K562 (cell line): ENCODE measurements around the gene CCDC178.

ENCODE experiments used
- CBX1 ChIP-seq: sonication (generic); IDR thresholded peaks from 2 replicates; pipeline ENCODE4 v1.6.1; 2016; ENCODE audit warnings: antibody characterized with exemption, low read depth, mild to moderate bottlenecking
- GABPB1 ChIP-seq: sonication (generic); formaldehyde crosslinking; IDR thresholded peaks from 2 replicates; pipeline ENCODE4 v1.8.0; 2022; ENCODE audit warnings: mild to moderate bottlenecking, missing genetic modification reagents
- GABPB2 ChIP-seq: fragments of 250-450 bp; sonication (Bioruptor Pico); conservative IDR thresholded peaks from 2 replicates; pipeline ENCODE4 v1.5.1; 2021; ENCODE audit warnings: mild to moderate bottlenecking
- KDM2B ChIP-seq: fragments of 250-450 bp; sonication (Bioruptor Pico); IDR thresholded peaks from 2 replicates; pipeline ENCODE4 v1.8.0; 2021; ENCODE audit warnings: mild to moderate bottlenecking, moderate library complexity
- SMC3 ChIP-seq: conservative IDR thresholded peaks from 2 replicates; pipeline ENCODE4 v1.6.1; 2011; ENCODE audit warnings: low read depth, low read length, improper control_type of control experiment; ENCODE audit not compliant: insufficient read depth
- TAF15 ChIP-seq: fragments of 200-400 bp; formaldehyde crosslinking; IDR thresholded peaks from 2 replicates; pipeline ENCODE4 v1.6.1; 2017; ENCODE audit warnings: mild to moderate bottlenecking, low read depth, low read length, moderate library complexity
- ZNF197 ChIP-seq: fragments of 200-800 bp; sonication (Bioruptor generic); IDR thresholded peaks from 2 replicates; pipeline ENCODE4 v1.6.1; 2016; ENCODE audit warnings: low read depth, missing genetic modification characterization, missing compliant biosample characterization
- TF ChIP-seq, protein P1 (sequence below), 3 experiments: IDR thresholded peaks in 2 of 3; conservative IDR thresholded peaks in 1 of 3; 2 replicates each; pipeline ENCODE4 v1.5.1; 2011 to 2012; ENCODE audit warnings: low read length in 3 of 3, mild to moderate bottlenecking in 3 of 3, control low read depth in 2 of 3, improper control_type of control experiment in 1 of 3, inconsistent platforms in 1 of 3, low read depth in 1 of 3, mixed read lengths in 1 of 3, moderate library complexity in 1 of 3; ENCODE audit not compliant: insufficient read depth in 2 of 3
- TF ChIP-seq, protein P2 (sequence below), 2 experiments: fragments of 450-650 bp; formaldehyde crosslinking in 1 of 2; IDR thresholded peaks; 2 replicates each; pipeline versions ENCODE4 v1.4.0 to v1.6.1; 2014 to 2020; ENCODE audit warnings: mild to moderate bottlenecking in 2 of 2, borderline replicate concordance in 1 of 2, low read depth in 1 of 2
- TF ChIP-seq, protein P3 (sequence below), 2 experiments: fragments of 450-650 bp in 1 of 2; IDR thresholded peaks; 2 replicates each; pipeline ENCODE4 v1.6.1; 2011 to 2017; ENCODE audit warnings: low read depth in 2 of 2, antibody characterized with exemption in 1 of 2, borderline replicate concordance in 1 of 2, low read length in 1 of 2, mild to moderate bottlenecking in 1 of 2, mixed read lengths in 1 of 2; ENCODE audit not compliant: control insufficient read depth in 1 of 2
- TF ChIP-seq, protein P4 (sequence below): fragments of 450-650 bp; IDR thresholded peaks from 2 replicates; pipeline ENCODE4 v1.7.1; 2018; ENCODE audit warnings: mild to moderate bottlenecking, low read depth; ENCODE audit not compliant: partially characterized antibody
- TF ChIP-seq, protein P5 (sequence below), 2 experiments: IDR thresholded peaks; 2 replicates each; pipeline ENCODE4 v1.6.1; 2012; ENCODE audit warnings: improper control_type of control experiment in 2 of 2, low read depth in 2 of 2, low read length in 2 of 2, borderline replicate concordance in 1 of 2

DNA sequence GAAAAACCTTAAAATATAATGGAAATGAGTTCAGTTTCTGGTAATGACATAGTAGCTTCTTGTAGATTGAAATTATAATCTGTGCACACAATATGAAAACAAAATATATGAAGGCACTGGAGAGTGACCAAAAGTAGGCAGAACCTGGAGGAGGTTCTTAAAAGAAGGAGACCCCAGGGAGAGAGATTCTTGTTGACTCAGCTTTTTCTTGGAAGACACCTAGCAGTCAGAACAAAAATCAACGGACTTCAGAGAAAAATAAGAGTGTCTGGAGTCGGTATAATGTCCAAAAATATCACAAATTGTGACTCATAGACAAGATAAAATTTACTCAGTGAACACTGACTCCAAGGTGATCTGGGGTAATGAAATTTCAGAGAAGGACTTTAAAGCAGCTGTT lies 286.5 kb downstream of the CCDC178 start:
- no peak for TF ChIP-seq CBX1
- TF ChIP-seq, protein P1, sequence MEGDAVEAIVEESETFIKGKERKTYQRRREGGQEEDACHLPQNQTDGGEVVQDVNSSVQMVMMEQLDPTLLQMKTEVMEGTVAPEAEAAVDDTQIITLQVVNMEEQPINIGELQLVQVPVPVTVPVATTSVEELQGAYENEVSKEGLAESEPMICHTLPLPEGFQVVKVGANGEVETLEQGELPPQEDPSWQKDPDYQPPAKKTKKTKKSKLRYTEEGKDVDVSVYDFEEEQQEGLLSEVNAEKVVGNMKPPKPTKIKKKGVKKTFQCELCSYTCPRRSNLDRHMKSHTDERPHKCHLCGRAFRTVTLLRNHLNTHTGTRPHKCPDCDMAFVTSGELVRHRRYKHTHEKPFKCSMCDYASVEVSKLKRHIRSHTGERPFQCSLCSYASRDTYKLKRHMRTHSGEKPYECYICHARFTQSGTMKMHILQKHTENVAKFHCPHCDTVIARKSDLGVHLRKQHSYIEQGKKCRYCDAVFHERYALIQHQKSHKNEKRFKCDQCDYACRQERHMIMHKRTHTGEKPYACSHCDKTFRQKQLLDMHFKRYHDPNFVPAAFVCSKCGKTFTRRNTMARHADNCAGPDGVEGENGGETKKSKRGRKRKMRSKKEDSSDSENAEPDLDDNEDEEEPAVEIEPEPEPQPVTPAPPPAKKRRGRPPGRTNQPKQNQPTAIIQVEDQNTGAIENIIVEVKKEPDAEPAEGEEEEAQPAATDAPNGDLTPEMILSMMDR (IDR thresholded peaks at IDR 0.05 in 2 of 3, conservative IDR thresholded peaks at IDR 0.05 in 1 of 3; ENCODE audit: insufficient read depth in 2 of 3, low read depth in 1 of 3, low read length in 3 of 3), result no peak
- TF ChIP-seq, protein P2, sequence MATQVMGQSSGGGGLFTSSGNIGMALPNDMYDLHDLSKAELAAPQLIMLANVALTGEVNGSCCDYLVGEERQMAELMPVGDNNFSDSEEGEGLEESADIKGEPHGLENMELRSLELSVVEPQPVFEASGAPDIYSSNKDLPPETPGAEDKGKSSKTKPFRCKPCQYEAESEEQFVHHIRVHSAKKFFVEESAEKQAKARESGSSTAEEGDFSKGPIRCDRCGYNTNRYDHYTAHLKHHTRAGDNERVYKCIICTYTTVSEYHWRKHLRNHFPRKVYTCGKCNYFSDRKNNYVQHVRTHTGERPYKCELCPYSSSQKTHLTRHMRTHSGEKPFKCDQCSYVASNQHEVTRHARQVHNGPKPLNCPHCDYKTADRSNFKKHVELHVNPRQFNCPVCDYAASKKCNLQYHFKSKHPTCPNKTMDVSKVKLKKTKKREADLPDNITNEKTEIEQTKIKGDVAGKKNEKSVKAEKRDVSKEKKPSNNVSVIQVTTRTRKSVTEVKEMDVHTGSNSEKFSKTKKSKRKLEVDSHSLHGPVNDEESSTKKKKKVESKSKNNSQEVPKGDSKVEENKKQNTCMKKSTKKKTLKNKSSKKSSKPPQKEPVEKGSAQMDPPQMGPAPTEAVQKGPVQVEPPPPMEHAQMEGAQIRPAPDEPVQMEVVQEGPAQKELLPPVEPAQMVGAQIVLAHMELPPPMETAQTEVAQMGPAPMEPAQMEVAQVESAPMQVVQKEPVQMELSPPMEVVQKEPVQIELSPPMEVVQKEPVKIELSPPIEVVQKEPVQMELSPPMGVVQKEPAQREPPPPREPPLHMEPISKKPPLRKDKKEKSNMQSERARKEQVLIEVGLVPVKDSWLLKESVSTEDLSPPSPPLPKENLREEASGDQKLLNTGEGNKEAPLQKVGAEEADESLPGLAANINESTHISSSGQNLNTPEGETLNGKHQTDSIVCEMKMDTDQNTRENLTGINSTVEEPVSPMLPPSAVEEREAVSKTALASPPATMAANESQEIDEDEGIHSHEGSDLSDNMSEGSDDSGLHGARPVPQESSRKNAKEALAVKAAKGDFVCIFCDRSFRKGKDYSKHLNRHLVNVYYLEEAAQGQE (IDR thresholded peaks at IDR 0.05; ENCODE audit: borderline replicate concordance), result no peak
- TF ChIP-seq, protein P2 (CRISPR knock-in tag; IDR thresholded peaks at IDR 0.05; ENCODE audit: low read depth), result no peak
- TF ChIP-seq KDM2B, result no peak
- TF ChIP-seq, protein P3, sequence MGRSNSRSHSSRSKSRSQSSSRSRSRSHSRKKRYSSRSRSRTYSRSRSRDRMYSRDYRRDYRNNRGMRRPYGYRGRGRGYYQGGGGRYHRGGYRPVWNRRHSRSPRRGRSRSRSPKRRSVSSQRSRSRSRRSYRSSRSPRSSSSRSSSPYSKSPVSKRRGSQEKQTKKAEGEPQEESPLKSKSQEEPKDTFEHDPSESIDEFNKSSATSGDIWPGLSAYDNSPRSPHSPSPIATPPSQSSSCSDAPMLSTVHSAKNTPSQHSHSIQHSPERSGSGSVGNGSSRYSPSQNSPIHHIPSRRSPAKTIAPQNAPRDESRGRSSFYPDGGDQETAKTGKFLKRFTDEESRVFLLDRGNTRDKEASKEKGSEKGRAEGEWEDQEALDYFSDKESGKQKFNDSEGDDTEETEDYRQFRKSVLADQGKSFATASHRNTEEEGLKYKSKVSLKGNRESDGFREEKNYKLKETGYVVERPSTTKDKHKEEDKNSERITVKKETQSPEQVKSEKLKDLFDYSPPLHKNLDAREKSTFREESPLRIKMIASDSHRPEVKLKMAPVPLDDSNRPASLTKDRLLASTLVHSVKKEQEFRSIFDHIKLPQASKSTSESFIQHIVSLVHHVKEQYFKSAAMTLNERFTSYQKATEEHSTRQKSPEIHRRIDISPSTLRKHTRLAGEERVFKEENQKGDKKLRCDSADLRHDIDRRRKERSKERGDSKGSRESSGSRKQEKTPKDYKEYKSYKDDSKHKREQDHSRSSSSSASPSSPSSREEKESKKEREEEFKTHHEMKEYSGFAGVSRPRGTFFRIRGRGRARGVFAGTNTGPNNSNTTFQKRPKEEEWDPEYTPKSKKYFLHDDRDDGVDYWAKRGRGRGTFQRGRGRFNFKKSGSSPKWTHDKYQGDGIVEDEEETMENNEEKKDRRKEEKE (IDR thresholded peaks at IDR 0.05; ENCODE audit: borderline replicate concordance in 1 of 2, control insufficient read depth in 1 of 2, low read depth in 2 of 2, low read length in 1 of 2), result no peak
- no peak for TF ChIP-seq TAF15
- no peak for TF ChIP-seq SMC3
- TF ChIP-seq ZNF197 (CRISPR knock-in tag), result no peak
- TF ChIP-seq, protein P4, sequence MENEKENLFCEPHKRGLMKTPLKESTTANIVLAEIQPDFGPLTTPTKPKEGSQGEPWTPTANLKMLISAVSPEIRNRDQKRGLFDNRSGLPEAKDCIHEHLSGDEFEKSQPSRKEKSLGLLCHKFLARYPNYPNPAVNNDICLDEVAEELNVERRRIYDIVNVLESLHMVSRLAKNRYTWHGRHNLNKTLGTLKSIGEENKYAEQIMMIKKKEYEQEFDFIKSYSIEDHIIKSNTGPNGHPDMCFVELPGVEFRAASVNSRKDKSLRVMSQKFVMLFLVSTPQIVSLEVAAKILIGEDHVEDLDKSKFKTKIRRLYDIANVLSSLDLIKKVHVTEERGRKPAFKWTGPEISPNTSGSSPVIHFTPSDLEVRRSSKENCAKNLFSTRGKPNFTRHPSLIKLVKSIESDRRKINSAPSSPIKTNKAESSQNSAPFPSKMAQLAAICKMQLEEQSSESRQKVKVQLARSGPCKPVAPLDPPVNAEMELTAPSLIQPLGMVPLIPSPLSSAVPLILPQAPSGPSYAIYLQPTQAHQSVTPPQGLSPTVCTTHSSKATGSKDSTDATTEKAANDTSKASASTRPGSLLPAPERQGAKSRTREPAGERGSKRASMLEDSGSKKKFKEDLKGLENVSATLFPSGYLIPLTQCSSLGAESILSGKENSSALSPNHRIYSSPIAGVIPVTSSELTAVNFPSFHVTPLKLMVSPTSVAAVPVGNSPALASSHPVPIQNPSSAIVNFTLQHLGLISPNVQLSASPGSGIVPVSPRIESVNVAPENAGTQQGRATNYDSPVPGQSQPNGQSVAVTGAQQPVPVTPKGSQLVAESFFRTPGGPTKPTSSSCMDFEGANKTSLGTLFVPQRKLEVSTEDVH, result no peak
- TF ChIP-seq, protein P5, sequence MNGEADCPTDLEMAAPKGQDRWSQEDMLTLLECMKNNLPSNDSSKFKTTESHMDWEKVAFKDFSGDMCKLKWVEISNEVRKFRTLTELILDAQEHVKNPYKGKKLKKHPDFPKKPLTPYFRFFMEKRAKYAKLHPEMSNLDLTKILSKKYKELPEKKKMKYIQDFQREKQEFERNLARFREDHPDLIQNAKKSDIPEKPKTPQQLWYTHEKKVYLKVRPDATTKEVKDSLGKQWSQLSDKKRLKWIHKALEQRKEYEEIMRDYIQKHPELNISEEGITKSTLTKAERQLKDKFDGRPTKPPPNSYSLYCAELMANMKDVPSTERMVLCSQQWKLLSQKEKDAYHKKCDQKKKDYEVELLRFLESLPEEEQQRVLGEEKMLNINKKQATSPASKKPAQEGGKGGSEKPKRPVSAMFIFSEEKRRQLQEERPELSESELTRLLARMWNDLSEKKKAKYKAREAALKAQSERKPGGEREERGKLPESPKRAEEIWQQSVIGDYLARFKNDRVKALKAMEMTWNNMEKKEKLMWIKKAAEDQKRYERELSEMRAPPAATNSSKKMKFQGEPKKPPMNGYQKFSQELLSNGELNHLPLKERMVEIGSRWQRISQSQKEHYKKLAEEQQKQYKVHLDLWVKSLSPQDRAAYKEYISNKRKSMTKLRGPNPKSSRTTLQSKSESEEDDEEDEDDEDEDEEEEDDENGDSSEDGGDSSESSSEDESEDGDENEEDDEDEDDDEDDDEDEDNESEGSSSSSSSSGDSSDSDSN (IDR thresholded peaks at IDR 0.05; ENCODE audit: borderline replicate concordance in 1 of 2, low read depth in 2 of 2, low read length in 2 of 2), result no peak
- TF ChIP-seq GABPB1 (CRISPR knock-in tag), result no peak
- no peak for TF ChIP-seq GABPB2 (CRISPR knock-in tag)
